ENCODE results near the gene SSBP3. TPM values are rescaled to one million over a fixed set of nuclear protein-coding genes. Genes with fewer than 3 reads are reported as not detected.
"Not testable (repeated sequence)": the region's sequence is repeated elsewhere in the genome, so short reads cannot be mapped to it uniquely, and the experiment has no call there.

The SSBP3 gene
- total RNA-seq, 3 donors from 2014 or later, result 21.3 to 28.0 (median 25.6) TPM

DNA sequence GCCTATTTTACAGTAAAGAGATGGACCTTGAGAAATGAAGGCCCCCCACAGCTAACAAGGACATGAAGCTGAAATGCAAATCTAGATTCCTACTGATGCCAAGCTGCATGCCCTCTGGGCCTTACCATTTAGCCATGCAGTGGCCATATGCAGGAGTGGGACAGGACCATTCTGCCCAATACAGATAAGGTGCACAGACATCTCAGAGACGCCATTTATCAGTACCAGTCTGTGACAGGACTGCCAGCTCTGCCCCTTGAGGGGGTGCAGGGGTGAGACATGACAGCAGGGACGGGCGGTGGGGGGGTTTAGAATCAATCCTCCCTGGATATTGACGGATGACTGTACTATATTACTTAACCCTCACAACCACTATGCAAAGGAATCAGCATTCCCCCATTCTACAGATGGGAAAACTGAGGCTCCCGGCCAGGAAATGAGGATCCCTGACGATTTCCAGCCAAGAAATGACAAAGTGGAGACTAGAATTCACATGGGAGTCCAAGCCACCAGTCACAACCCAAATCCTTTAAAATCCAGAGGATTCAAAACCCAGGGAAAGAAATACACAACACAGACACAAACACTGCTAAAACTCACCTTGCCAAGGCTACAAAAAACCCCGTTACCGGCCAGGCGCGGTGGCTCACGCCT lies 10.8 kb downstream of the SSBP3 start:
- Histone ChIP-seq H3K36me3 (no peaks in the 10 kb centered on the region), H3K9me3 (no peaks in the 10 kb centered on the region), H3K4me1 (no peaks in the 10 kb centered on the region), H3K27me3 (no peaks in the 10 kb centered on the region), H3K27ac (no peak overlapping the region), H3K4me3 (no peak overlapping the region)
- intact Hi-C loops (cut with DNase I; ENCODE audit: low total_unique reads), result no loop called here
- TF ChIP-seq POLR2AphosphoS5 (IDR thresholded peaks at IDR 0.05) (no peak), POLR2A (IDR thresholded peaks at IDR 0.05) (no peak)
- TF ChIP-seq, protein P1, sequence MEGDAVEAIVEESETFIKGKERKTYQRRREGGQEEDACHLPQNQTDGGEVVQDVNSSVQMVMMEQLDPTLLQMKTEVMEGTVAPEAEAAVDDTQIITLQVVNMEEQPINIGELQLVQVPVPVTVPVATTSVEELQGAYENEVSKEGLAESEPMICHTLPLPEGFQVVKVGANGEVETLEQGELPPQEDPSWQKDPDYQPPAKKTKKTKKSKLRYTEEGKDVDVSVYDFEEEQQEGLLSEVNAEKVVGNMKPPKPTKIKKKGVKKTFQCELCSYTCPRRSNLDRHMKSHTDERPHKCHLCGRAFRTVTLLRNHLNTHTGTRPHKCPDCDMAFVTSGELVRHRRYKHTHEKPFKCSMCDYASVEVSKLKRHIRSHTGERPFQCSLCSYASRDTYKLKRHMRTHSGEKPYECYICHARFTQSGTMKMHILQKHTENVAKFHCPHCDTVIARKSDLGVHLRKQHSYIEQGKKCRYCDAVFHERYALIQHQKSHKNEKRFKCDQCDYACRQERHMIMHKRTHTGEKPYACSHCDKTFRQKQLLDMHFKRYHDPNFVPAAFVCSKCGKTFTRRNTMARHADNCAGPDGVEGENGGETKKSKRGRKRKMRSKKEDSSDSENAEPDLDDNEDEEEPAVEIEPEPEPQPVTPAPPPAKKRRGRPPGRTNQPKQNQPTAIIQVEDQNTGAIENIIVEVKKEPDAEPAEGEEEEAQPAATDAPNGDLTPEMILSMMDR (IDR thresholded peaks at IDR 0.05), result no peak
- DNase-seq (ENCODE audit: low spot score in 2 of 2), result no peak

DNA sequence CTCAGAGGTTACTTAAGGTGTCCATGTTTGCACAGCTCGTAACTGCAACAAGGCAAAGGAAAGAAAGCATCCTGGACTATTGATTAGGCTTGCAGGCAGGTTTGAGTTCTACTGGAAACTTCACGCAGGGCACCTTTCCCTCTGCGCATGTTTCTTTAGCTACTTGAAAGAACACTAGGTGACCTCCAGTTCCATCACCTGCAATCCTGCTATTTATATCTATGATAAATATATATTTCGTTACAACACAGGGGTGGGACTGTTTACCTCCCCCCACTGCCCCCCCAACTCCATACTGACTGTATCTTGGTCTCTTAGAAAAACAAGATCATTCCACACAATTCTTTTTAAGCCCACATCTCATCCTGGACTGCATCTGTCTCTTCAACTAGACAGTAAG lies 12.1 kb downstream of the SSBP3 start:
- intact Hi-C loops (cut with DNase I; ENCODE audit: low total_unique reads), result no loop called here
- DNase-seq (ENCODE audit: low spot score in 2 of 2), result no peak
- Histone ChIP-seq H3K27me3 (no peaks in the 10 kb centered on the region), H3K36me3 (no peaks in the 10 kb centered on the region), H3K4me3 (no peak overlapping the region), H3K9me3 (no peaks in the 10 kb centered on the region), H3K4me1 (no peaks in the 10 kb centered on the region), H3K27ac (no peak overlapping the region)
- TF ChIP-seq, protein P1 (IDR thresholded peaks at IDR 0.05), result no peak
- TF ChIP-seq POLR2A (IDR thresholded peaks at IDR 0.05) (no peak), POLR2AphosphoS5 (IDR thresholded peaks at IDR 0.05) (no peak)

DNA sequence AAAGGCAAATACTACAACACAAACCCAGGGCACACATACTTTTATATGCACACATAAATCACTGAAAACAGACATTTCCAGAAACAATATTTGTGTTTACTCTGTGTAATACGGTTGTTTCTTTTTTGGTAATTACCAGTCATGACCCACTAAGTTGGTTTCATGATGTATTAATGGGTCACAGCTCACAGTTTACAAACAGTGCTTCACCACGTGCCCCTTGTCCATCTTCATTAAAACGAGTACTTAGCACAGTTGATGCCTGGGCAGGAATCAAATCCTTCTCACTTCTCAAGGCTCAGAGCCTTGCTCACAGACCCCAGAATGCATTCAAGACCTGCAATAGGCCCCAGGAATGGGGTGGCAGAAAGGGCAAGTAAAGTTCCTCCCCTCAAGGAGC lies 13.8 kb downstream of the SSBP3 start:
- intact Hi-C loops (cut with DNase I; ENCODE audit: low total_unique reads), result no loop called here
- TF ChIP-seq, protein P1 (IDR thresholded peaks at IDR 0.05), result no peak
- TF ChIP-seq POLR2AphosphoS5 (IDR thresholded peaks at IDR 0.05) (no peak), POLR2A (IDR thresholded peaks at IDR 0.05) (no peak)
- Histone ChIP-seq H3K4me3 (no peak overlapping the region), H3K27me3 (no peaks in the 10 kb centered on the region), H3K4me1 (no peaks in the 10 kb centered on the region), H3K36me3 (no peaks in the 10 kb centered on the region), H3K27ac (no peak overlapping the region), H3K9me3 (no peaks in the 10 kb centered on the region)
- DNase-seq (ENCODE audit: low spot score in 2 of 2), result no peak

DNA sequence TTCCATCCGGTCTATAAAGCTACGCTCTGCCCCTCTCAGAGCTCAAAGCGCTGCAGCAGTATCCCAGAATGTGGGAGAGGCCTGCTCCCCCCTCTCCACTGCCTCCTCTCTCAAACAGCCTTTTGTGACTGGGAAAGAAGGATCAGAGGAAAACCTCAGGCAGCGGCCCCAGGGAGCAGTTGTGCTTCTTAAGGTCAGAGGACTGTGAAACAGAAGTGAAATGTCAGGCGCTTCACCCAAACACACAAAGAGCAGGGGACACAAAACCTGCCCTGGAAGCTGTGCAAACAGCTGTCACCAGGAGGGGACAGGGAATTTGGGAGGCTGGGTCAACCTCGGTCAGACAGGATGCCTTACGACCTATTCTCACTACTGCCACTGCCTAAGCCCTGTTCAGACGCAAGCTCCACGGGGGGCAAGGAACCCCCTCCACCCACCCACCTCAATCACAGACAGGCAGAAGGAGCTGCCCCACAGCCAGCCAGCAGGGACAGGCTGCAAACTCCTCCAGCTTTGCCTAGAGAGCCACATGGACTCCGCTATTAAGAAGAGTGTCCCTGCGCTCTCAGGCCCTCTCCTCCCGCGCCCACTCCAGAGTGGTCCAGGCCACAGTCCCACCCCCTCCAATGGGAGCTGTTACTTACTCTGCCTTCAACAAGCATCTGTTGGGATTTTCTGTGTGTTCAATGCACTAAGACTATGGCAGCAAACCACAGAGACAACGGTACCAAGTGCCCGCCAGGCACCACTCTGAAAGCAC lies 14.6 kb downstream of the SSBP3 start:
- Histone ChIP-seq H3K9me3 (no peaks in the 10 kb centered on the region), H3K27ac (peak overlapping the region; percentile 13 to 19), H3K4me3 (no peak overlapping the region), H3K36me3 (no peaks in the 10 kb centered on the region), H3K4me1 (no peaks in the 10 kb centered on the region), H3K27me3 (no peaks in the 10 kb centered on the region)
- intact Hi-C loops (cut with DNase I; ENCODE audit: low total_unique reads), result no loop called here
- no peak for DNase-seq (ENCODE audit: low spot score in 2 of 2)
- TF ChIP-seq POLR2AphosphoS5 (IDR thresholded peaks at IDR 0.05), result no peak
- TF ChIP-seq POLR2A (IDR thresholded peaks at IDR 0.05), result no peak
- TF ChIP-seq, protein P1 (IDR thresholded peaks at IDR 0.05), result no peak

DNA sequence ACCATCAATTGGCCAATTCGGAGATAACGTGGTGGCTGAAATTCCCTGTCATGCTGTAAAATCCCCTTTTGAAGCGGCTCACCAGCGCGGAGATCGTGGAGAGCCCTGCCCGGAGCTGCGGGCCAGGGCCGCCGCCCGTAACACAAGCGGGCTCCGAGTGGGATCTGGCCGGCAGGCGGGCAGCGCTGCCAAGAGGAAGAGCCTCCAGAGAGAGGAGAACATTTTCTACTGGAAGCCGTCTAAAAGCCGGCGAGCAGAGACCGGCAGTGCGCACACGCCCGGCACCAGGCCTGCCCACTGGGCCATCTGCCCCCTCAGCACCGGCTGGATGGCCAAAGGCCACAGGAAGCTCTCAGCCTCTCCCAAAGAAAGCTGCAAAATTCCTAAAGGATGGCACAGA lies 15.5 kb downstream of the SSBP3 start:
- Histone ChIP-seq H3K27me3 (no peaks in the 10 kb centered on the region), H3K9me3 (no peaks in the 10 kb centered on the region), H3K4me1 (peaks cover 0 to 1% of the 10 kb centered on the region in 2 donors), H3K4me3 (peak overlapping the region in 1 of 3 donors; percentile 41), H3K36me3 (no peaks in the 10 kb centered on the region), H3K27ac (peak overlapping the region in 1 of 2 donors; percentile 17)
- intact Hi-C loops (cut with DNase I; ENCODE audit: low total_unique reads), result no loop called here
- TF ChIP-seq, protein P1 (IDR thresholded peaks at IDR 0.05), result no peak
- no peak for TF ChIP-seq POLR2A (IDR thresholded peaks at IDR 0.05)
- TF ChIP-seq POLR2AphosphoS5 (IDR thresholded peaks at IDR 0.05), result no peak
- DNase-seq (ENCODE audit: low spot score in 2 of 2), result no peak

DNA sequence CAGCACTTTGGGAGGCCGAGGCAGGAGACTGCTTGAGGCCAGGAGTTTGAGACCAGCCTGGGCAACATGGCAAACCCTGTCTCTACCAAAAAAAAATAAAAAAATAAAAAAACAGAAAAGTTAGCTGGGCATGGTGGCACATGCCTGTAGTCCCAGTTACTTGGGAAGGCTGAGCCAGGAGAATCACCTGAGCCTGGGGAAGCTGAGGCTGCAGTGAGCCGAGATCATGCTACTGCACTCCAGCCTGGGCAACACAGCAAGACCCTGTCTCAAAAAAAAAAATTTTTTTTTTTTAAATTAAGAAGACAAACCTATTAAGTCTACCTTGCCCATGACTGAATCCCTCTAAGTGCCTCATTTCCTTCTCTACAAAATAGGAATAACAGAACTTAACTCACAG lies 16.6 kb downstream of the SSBP3 start:
- DNase-seq (ENCODE audit: low spot score in 2 of 2); H3K4me1 ChIP-seq; H3K4me3 ChIP-seq; H3K9me3 ChIP-seq; H3K27ac ChIP-seq; intact Hi-C loops (cut with DNase I; ENCODE audit: low total_unique reads); H3K36me3 ChIP-seq; H3K27me3 ChIP-seq: not testable (repeated sequence)

All from breast epithelium (tissue), 4 donors.